Common myeloid progenitor, CD34-positive (primary cell): Measurements from ENCODE around the gene ANKRD60.

ENCODE experiments used
- CTCF ChIA-PET: fragments of 350-600 bp; sonication (Branson Sonifier 250); formaldehyde crosslinking; loops from one replicate; lab custom pipeline; 2021; ENCODE audit warnings: antibody characterized with exemption; lab: Charles Lee
- POLR2A ChIA-PET: fragments of 350-600 bp; sonication (Branson Sonifier 250); formaldehyde crosslinking; loops from one replicate; lab custom pipeline; 2021; ENCODE audit warnings: antibody characterized with exemption; lab: Charles Lee
- DNase-seq, 3 donors: peaks; one replicate each; pipeline versions ENCODE4 v3.0.0 to v3.0.0-alpha.2; 2013
- H3K27ac ChIP-seq, 2 experiments: 1 replicate in 1 of 2; 2 replicates in 1 of 2; pipeline ENCODE4 v1.7.0; 2013; ENCODE audit warnings: inconsistent platforms in 2 of 2, low read length in 2 of 2, mild to moderate bottlenecking in 2 of 2, low read depth in 1 of 2, moderate library complexity in 1 of 2; ENCODE audit not compliant: severe bottlenecking in 2 of 2, insufficient read depth in 1 of 2, poor library complexity in 1 of 2
- H3K27me3 ChIP-seq, 5 experiments: replicated peaks in 2 of 5; 1 replicate in 3 of 5; 2 replicates in 2 of 5; pipeline versions ENCODE4 v1.6.1 to v1.7.0; 2013; ENCODE audit warnings: low read length in 4 of 5, mild to moderate bottlenecking in 2 of 5, moderate library complexity in 2 of 5, inconsistent platforms in 1 of 5; ENCODE audit not compliant: insufficient read depth in 5 of 5, control insufficient read depth in 4 of 5
- H3K36me3 ChIP-seq, 4 experiments: 1 replicate in 2 of 4; 2 replicates in 2 of 4; pipeline versions ENCODE4 v1.6.1 to v1.7.0; 2013; ENCODE audit warnings: low read length in 3 of 4, control low read depth in 1 of 4, mild to moderate bottlenecking in 1 of 4; ENCODE audit not compliant: control insufficient read depth in 4 of 4, insufficient read depth in 4 of 4
- H3K4me1 ChIP-seq, 4 experiments: 1 replicate in 3 of 4; 2 replicates in 1 of 4; pipeline versions ENCODE4 v1.6.1 to v1.7.1; 2013; ENCODE audit warnings: low read length in 3 of 4, mild to moderate bottlenecking in 3 of 4, control low read depth in 1 of 4, inconsistent platforms in 1 of 4, moderate library complexity in 1 of 4; ENCODE audit not compliant: control insufficient read depth in 4 of 4, insufficient read depth in 4 of 4; ENCODE audit errors: control extremely low read depth in 1 of 4
- H3K4me3 ChIP-seq, 7 experiments: 1 replicate in 4 of 7; 2 replicates in 3 of 7; pipeline versions ENCODE4 v1.5.1 to v1.7.0; 2013; ENCODE audit warnings: mild to moderate bottlenecking in 7 of 7, low read length in 6 of 7, moderate library complexity in 6 of 7, inconsistent platforms in 2 of 7, low read depth in 2 of 7, control low read depth in 1 of 7; ENCODE audit not compliant: insufficient read depth in 4 of 7, control insufficient read depth in 1 of 7; ENCODE audit errors: extremely low read depth in 1 of 7
- H3K9me3 ChIP-seq, 5 experiments: 1 replicate in 4 of 5; 2 replicates in 1 of 5; pipeline versions ENCODE4 v1.6.1 to v1.7.1; 2013; ENCODE audit warnings: low read length in 4 of 5, mild to moderate bottlenecking in 2 of 5, inconsistent platforms in 1 of 5, low read depth in 1 of 5, moderate library complexity in 1 of 5; ENCODE audit not compliant: control insufficient read depth in 4 of 5, insufficient read depth in 2 of 5; ENCODE audit errors: control extremely low read depth in 1 of 5
- WGBS: methylation state at CpG from one replicate; pipeline ENCODE4 v1.1.5; 2013; ENCODE audit not compliant: insufficient coverage; 5-methylcytosine and 5-hydroxymethylcytosine counted together

The ANKRD60 gene

DNA sequence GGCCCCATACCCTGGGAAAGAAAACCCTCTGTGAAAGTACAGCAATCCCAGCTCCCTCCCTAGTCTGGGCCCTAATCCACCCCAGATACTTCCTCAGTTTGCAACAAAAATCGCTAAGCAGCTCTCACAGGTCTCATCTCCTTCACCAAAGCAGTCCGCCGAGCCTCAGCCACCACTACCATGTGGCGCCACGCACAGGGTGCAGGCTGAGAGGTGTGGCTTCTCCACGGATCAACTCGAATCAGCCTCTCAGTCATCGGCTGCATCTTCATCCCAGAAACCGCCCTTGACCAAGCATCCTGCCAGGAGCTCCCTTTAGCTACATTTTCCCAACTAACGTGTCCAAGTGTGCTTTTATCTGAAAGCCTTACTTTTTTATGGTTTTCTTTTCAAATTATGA lies 50.7 kb downstream of the ANKRD60 start:
- ChIA-PET CTCF (interaction anchor here (1.0 to 5.1 kb wide), 3 partner anchors 9 to 580 kb away, joined by 4 to 28 read pairs (median 5); no protein-coding TSS in a partner anchor), POLR2A (no interaction called here)
- whole genome bisulfite sequencing: 97% methylated on average over 9 of the region's 10 CpGs
- Histone ChIP-seq H3K36me3 (no peaks in the 10 kb centered on the region), H3K27ac (no peak overlapping the region), H3K9me3 (no peaks in the 10 kb centered on the region), H3K27me3 (peaks cover 0 to 17% (median 2%) of the 10 kb centered on the region in 5 experiments), H3K4me1 (peaks cover 4 to 22% (median 15%) of the 10 kb centered on the region in 4 experiments), H3K4me3 (no peak overlapping the region)
- no peak for DNase-seq

DNA sequence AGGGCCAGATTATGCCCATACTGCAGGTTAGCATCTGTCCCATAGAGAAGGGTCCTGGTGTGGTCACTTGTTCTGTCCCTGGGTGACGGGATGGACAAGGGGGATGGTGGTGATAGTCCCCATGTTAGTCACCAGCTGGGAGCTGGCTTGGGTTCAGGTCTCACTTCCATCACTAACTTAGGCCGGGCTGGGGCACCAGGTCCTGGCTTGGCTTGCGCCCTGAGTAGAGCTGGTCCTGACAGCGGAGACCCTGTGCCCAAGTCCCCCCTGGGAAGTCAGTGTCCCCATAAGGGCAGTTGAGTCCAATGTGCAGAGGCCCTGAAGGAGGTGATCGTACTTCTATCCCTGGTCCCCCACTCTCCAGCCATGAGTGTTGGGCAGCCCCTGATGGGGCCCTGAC lies 52.6 kb downstream of the ANKRD60 start:
- Histone ChIP-seq H3K4me1 (peaks cover 4 to 22% (median 15%) of the 10 kb centered on the region in 4 experiments), H3K4me3 (no peak overlapping the region), H3K27ac (no peak overlapping the region), H3K9me3 (no peaks in the 10 kb centered on the region), H3K36me3 (no peaks in the 10 kb centered on the region), H3K27me3 (peaks cover 0 to 11% (median 2%) of the 10 kb centered on the region in 5 experiments)
- ChIA-PET CTCF (no interaction called here), POLR2A (no interaction called here)
- no peak for DNase-seq
- 100% methylated on average over 4 of the region's 5 CpGs for WGBS

DNA sequence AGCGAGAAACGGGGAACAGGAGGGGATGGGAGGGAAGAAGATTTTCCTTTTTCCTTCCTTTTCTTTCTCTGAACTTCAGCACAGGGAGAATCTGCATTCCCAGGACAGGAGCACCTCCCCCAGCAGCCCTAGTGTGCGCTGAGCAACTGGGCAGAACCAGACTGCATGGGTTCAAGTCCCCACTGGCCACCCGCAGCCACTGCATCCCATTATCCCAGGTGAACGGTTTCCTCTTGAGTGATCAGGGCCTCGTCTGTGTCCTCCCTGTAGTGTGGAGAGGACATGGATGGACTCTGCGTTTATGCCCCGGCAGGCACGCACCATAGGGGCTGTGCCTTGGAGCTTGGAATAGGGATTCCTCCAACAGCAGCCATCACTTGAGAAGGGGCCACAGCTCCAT lies 53.0 kb downstream of the ANKRD60 start:
- H3K27ac ChIP-seq: no peak overlapping the region
- 97% methylated on average over 6 of the region's 9 CpGs for WGBS
- H3K36me3 ChIP-seq: no peaks in the 10 kb centered on the region
- ChIA-PET POLR2A (no interaction called here), CTCF (no interaction called here)
- no peak for DNase-seq
- H3K4me1 ChIP-seq: peaks cover 4 to 22% (median 15%) of the 10 kb centered on the region in 4 experiments
- H3K4me3 ChIP-seq: no peak overlapping the region
- H3K27me3 ChIP-seq: peaks cover 0 to 7% (median 2%) of the 10 kb centered on the region in 5 experiments
- H3K9me3 ChIP-seq: no peaks in the 10 kb centered on the region

DNA sequence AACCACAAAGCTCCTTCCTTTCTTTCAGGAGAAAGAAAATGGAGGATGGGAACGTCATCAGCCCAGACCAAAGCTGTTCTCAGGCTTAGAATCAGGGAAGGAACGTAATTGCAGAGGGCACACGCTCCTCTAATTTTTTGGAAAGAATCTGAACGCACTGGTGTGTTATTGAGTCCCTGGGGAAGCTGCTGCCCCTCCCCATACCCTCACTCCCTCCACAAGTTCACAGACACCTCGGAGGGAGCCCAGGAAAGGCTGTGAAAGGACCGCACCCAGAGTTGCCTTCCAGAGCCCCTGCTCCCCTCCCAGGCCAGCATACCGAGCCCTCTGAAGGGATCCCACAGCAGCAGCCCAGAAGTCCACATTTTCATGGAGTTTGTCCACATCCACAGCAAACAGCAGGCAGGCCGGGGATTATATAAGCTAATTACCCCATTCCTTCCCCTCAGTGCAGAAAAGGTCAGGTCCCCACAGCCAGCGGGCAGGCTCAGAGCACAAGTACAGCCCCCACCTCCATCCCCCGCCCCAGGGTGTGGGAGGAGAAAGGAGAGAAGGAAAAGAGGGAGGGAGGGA lies 53.7 kb downstream of the ANKRD60 start:
- peaks cover 4 to 21% (median 14%) of the 10 kb centered on the region in 4 experiments for H3K4me1 ChIP-seq
- ChIA-PET POLR2A (no interaction called here), CTCF (no interaction called here)
- peak overlapping the region in 1 of 7 experiments; percentile 53 for H3K4me3 ChIP-seq
- H3K27me3 ChIP-seq: peaks cover 0 to 2% (median under 1%) of the 10 kb centered on the region in 5 experiments
- 100% methylated on average over 2 of the region's 10 CpGs for WGBS
- no peaks in the 10 kb centered on the region for H3K36me3 ChIP-seq
- no peaks in the 10 kb centered on the region for H3K9me3 ChIP-seq
- no peak for DNase-seq
- H3K27ac ChIP-seq: no peak overlapping the region

DNA sequence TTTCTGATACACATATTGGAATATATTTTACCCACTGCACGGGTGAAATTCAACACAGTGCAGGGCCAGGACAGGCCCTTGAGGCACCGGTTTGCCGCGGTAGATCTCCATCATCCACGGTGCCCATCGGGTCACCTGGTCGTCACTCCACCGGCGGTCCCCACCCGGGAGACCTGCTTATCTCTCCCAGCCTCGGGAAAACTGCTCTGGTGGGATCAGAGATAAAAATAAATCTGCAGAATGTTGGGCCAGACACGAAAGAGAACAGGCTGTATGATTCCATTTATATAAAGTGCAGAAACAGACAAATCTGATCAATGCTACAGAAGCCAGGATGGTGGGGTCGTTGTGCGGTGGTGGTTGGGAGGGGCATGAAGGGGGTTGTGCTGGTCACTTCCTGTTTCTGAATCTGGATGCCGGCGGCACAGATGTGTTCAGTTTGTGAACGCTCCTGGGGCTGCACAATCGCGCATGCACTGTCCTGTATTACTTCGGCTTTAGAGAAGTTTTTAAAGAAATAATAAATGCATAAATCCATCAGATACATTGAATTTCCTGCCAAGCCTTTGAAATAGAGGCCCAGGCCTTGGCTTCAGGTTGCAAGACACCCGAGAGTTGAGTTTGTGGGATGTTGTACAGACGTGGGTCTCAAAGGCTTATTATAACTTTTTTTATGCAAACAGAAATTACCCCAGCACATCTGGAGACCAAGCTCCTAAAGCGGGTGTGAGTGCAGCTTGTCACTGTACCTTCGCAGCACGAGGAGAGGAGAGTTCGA lies 54.3 kb downstream of the ANKRD60 start:
- Histone ChIP-seq H3K36me3 (no peaks in the 10 kb centered on the region), H3K27me3 (peaks cover 0 to under 1% (median 0%) of the 10 kb centered on the region in 5 experiments), H3K27ac (no peak overlapping the region), H3K9me3 (no peaks in the 10 kb centered on the region), H3K4me1 (peaks cover 4 to 15% (median 8%) of the 10 kb centered on the region in 4 experiments), H3K4me3 (peak overlapping the region in 2 of 7 experiments; percentile 20 to 53)
- CTCF ChIA-PET: interaction anchor here (1.0 to 1.4 kb wide), 2 partner anchors 13 to 551 kb away, joined by 3 read pairs; no protein-coding TSS in a partner anchor
- POLR2A ChIA-PET: interaction anchor here (0.6 kb wide), 1 partner anchor 805 kb away, joined by 3 read pairs; no protein-coding TSS in a partner anchor
- 47% methylated on average over 17 of the region's 26 CpGs for WGBS
- DNase-seq: peak in 2 of 3 donors; percentile 72 to 79

DNA sequence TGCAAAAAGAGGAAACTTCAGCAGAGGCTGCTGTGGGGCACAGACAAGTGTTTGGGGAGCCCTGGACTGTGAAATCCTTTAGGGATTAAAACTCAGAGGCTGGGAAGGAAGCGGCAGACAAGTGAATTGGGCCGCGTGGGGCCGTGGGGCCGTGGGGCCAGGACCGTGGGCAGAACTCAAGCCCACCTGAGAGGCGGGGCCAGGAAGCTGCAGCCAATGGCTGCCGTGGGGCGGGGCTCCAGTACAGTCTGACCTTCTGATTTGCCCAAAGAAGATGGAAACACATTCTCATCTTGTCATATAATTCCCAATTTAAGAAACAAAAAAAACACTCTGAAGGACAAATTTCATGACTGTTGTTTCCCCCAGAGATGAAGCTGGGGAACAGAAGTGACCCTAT lies 55.4 kb downstream of the ANKRD60 start:
- no peak for DNase-seq
- Histone ChIP-seq H3K27me3 (no peaks in the 10 kb centered on the region), H3K27ac (no peak overlapping the region), H3K9me3 (no peaks in the 10 kb centered on the region), H3K36me3 (no peaks in the 10 kb centered on the region), H3K4me3 (no peak overlapping the region), H3K4me1 (peaks cover 4 to 16% (median 8%) of the 10 kb centered on the region in 4 experiments)
- 93% methylated on average over 8 of the region's 9 CpGs for WGBS
- ChIA-PET CTCF (interaction anchor here (1.0 to 1.4 kb wide), 2 partner anchors 12 to 550 kb away, joined by 3 read pairs; no protein-coding TSS in a partner anchor), POLR2A (no interaction called here)
